HG02623 (cell line): ENCODE measurements around the gene EHD1.

Source experiments
- ATAC-seq: cut with Tn5 transposase; IDR thresholded peaks from one replicate; pipeline ENCODE4 v1.9.1; 2021; ENCODE audit warnings: moderate library complexity; ENCODE audit not compliant: unreplicated experiment

EHD1 gene

GRCh38 chr11:64845129-64845775, 33.2 kb downstream of the EHD1 start:
- no peak for ATAC-seq

GRCh38 chr11:64844330-64845128, 33.9 kb downstream of the EHD1 start, which contains the start of gene CDC42BPG:
Gene CDC42BPG (minus strand): TSS chr11:64844653. CDS start chr11:64844569, 84 bp downstream.
- ATAC-seq: no peak

GRCh38 chr11:64843686-64844329, 34.6 kb downstream of the EHD1 start:
- no peak for ATAC-seq

GRCh38 chr11:64842851-64843685, 35.4 kb downstream of the EHD1 start:
- ATAC-seq: no peak

GRCh38 chr11:64842366-64842759, 36.1 kb downstream of the EHD1 start:
- ATAC-seq: no peak

GRCh38 chr11:64841592-64842365, 36.6 kb downstream of the EHD1 start:
- no peak for ATAC-seq

- ATAC-seq: no peak
Observed at GRCh38 chr11:64839887-64840782, 38.3 kb downstream of the EHD1 start.

- ATAC-seq: no peak
Observed at GRCh38 chr11:64839335-64839734, 39.1 kb downstream of the EHD1 start.

- no peak for ATAC-seq
Observed at GRCh38 chr11:64838600-64839334, 39.7 kb downstream of the EHD1 start.

- no peak for ATAC-seq
Observed at GRCh38 chr11:64837887-64838351, 40.5 kb downstream of the EHD1 start.

GRCh38 chr11:64836448-64837072, 41.9 kb downstream of the EHD1 start:
- ATAC-seq: no peak

- no peak for ATAC-seq
Observed at GRCh38 chr11:64835616-64836447, 42.6 kb downstream of the EHD1 start.

- no peak for ATAC-seq
Observed at GRCh38 chr11:64834723-64835615, 43.5 kb downstream of the EHD1 start.

GRCh38 chr11:64834031-64834722, 44.2 kb downstream of the EHD1 start:
- ATAC-seq: no peak

GRCh38 chr11:64833509-64833908, 44.9 kb downstream of the EHD1 start:
- ATAC-seq: no peak

GRCh38 chr11:64833198-64833502, 45.3 kb downstream of the EHD1 start:
- no peak for ATAC-seq
